ENCODE measurements around the gene RPLP2.

The RPLP2 gene

DNA sequence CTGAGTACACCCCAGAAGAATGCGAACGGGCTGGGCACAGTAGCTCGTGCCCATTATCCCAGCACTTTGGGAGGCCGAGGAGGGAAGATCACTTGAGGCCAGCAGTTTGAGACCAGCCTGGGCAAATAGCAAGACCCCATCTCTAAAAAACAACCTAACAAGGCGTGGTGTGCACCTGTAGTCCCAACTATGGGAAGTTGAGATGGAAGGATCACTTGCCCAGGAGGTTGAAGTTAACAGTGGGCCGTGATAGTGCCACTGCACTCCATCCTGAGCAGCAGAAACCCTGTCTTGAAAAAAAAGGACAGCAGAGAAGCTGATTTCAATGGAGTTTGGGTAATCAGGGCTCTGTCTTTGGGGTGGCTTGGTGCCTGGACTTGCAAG, 3.3 kb downstream of the RPLP2 start:
- Histone ChIP-seq H3K36me3 (replicated peaks) (peaks cover 40% of the 10 kb centered on the region), H3K27ac (no peak overlapping the region), H3K27me3 (replicated peaks) (no peaks in the 10 kb centered on the region), H3K4me3 (ENCODE audit: low read depth, low read length) (no peak overlapping the region)
- in situ Hi-C loops (cut with HindIII; ENCODE audit: low pct_ligation_motif_present, low sequenced_read_pairs) = no loop called here
- no peak for DNase-seq
- TF ChIP-seq, protein P1, sequence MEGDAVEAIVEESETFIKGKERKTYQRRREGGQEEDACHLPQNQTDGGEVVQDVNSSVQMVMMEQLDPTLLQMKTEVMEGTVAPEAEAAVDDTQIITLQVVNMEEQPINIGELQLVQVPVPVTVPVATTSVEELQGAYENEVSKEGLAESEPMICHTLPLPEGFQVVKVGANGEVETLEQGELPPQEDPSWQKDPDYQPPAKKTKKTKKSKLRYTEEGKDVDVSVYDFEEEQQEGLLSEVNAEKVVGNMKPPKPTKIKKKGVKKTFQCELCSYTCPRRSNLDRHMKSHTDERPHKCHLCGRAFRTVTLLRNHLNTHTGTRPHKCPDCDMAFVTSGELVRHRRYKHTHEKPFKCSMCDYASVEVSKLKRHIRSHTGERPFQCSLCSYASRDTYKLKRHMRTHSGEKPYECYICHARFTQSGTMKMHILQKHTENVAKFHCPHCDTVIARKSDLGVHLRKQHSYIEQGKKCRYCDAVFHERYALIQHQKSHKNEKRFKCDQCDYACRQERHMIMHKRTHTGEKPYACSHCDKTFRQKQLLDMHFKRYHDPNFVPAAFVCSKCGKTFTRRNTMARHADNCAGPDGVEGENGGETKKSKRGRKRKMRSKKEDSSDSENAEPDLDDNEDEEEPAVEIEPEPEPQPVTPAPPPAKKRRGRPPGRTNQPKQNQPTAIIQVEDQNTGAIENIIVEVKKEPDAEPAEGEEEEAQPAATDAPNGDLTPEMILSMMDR (IDR thresholded peaks at IDR 0.05; ENCODE audit: low read depth, low read length, missing control alignments) = no peak

DNA sequence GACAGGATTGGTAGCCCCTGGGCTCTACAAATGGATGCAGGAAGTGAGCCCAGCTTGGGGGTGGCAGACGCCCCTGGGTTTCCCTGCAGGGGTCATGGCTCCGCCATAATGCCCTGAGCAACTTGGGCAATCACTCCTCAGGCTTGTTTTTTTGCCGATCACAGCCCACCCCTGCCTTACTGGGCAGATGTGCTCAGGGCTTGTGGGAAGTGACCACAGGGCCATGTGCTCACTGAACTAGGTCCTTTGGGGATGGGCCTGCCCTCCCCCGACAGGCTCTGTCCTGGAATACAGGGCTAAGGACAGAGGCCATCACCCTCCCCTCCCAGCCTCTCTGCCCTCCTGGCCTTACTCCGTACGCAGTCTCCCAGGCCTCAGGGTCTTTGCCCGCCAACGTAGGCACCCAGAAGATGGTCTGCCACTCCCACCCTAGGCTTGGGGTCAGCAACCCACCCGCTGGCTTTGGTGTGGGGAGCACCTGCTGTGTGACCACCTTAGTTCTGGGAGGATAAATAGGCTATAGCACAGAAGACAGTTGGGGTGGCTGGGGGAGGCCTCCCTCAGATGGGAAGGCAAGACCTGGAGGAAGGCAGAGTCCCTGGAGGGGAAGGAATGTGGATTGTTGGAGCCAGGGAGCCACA, 3.8 kb downstream of the RPLP2 start:
- H3K27ac ChIP-seq = no peak overlapping the region
- peaks cover 40% of the 10 kb centered on the region for H3K36me3 ChIP-seq (replicated peaks)
- TF ChIP-seq, protein P1 (IDR thresholded peaks at IDR 0.05; ENCODE audit: low read depth, low read length, missing control alignments) = no peak

DNA sequence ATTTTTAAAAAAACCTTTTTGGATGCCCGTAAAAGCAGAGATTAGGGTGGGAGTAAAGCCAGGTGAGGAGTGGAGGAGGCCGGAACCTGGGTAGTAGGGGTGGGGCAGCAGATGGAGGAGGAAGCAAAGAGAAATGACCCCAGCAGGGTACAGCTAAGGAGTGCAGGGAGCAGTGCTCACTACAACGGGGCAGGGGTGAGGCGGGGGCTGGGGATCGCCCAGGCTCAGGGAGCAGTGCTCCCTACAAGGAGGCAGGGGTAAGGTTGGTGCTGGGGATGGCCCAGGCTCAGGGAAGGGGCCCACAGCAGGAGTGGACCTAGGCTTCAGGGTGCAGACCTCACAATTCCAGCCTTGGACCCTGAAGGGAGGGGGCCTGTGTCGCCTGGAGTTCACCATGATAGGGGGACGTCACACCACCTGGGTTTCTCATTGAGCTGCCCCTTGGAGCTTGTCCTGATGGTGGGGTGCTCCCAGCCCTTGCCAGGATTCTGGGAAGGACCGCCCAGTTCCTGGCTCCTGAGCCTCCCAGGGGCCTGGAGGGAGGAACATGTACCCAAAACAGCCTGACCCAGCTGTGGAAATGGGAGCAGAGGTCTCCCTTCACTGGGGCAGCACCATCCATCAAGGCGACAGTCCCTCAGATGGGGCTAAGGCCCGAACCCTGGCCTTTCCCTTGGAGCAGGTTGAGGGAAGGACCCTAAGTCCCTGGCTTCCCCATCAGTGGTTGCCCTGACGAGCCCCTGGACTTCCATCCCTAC, 6.1 kb downstream of the RPLP2 start:
- Histone ChIP-seq H3K4me3 (ENCODE audit: low read depth, low read length) (no peak overlapping the region), H3K36me3 (replicated peaks) (peaks cover 35% of the 10 kb centered on the region), H3K27ac (no peak overlapping the region), H3K27me3 (replicated peaks) (no peaks in the 10 kb centered on the region)
- no peak for DNase-seq
- TF ChIP-seq, protein P1 (IDR thresholded peaks at IDR 0.05; ENCODE audit: low read depth, low read length, missing control alignments) = no peak
- in situ Hi-C loops (cut with HindIII; ENCODE audit: low pct_ligation_motif_present, low sequenced_read_pairs) = no loop called here

More for the DNA sequence above, 3.8 kb downstream of the RPLP2 start:
- Histone ChIP-seq H3K27me3 (replicated peaks) (no peaks in the 10 kb centered on the region), H3K4me3 (ENCODE audit: low read depth, low read length) (no peak overlapping the region)
- in situ Hi-C loops (cut with HindIII; ENCODE audit: low pct_ligation_motif_present, low sequenced_read_pairs) = no loop called here
- no peak for DNase-seq

DNA sequence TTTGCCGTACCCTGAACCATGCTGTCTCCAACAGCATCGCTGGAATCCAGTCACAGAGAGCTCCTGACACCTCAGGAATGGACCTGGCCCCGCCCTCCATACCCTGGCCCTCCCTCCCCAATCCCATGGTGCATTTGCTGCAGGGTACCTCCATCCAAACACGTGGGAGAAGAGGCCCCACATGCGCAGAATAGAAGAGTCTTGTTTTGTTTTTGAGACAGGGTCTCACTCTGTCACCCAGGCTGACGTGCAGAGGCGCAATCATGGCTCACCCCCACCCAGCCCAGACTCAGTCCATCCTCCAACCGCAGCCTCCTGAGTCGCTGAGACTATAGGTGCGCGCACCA, 6.6 kb downstream of the RPLP2 start:
- H3K4me3 ChIP-seq (ENCODE audit: low read depth, low read length) = no peak overlapping the region
- in situ Hi-C loops (cut with HindIII; ENCODE audit: low pct_ligation_motif_present, low sequenced_read_pairs) = no loop called here
- TF ChIP-seq, protein P1 (IDR thresholded peaks at IDR 0.05; ENCODE audit: low read depth, low read length, missing control alignments) = no peak
- no peaks in the 10 kb centered on the region for H3K27me3 ChIP-seq (replicated peaks)
- no peak for DNase-seq
- H3K36me3 ChIP-seq (replicated peaks) = peaks cover 31% of the 10 kb centered on the region
- H3K27ac ChIP-seq = no peak overlapping the region

DNA sequence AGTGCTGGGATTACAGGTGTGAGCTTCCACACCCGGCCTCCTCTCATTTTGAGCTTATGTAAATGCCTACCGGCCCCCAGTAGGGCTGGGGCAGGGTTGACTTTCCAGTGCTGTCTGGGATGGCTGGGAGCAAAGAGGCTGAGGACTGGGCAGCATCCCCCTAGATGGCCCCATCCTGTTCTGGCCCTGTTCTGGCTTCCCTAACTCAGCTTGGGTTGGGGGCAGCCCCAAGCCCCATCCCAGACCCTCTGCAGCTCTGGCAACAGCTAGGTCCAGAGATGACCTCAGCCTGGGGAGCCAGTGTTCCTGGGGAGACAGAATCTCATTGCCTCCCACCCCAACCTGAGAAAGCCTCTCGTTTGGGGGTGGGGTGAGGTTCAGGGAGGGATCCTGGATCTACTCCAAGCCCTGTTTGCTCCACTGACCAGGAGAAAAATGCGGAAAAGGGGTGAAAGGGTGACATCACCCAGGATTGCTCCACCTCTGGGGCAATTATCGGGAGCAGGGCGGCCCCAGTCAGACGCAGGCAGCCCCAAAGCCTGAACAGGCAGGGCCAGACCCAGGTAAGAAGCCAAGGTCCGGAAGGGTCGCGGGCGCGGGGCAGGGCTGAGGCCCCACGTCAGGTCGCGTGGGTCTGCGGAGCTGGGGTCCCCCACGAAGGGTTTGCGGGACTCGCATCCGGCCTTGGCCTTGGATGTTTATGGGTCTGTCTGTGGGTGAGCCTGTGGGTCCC, 8.8 kb downstream of the RPLP2 start, which contains the start of gene PNPLA2:
PNPLA2 (plus strand) TSS at position 519 of the 733 bp plus-strand sequence. CDS start 805 bp downstream, outside the sequence.
- peak within 1 kb of the TSS; percentile 79 for H3K27ac ChIP-seq
- peaks cover 13% of the 10 kb centered on the region for H3K36me3 ChIP-seq (replicated peaks)

More for the DNA sequence above, 8.8 kb downstream of the RPLP2 start, which contains the start of gene PNPLA2:
- in situ Hi-C loops (cut with HindIII; ENCODE audit: low pct_ligation_motif_present, low sequenced_read_pairs) = no loop called here
- Histone ChIP-seq H3K4me3 (ENCODE audit: low read depth, low read length) (peak within 1 kb of the TSS; percentile 52), H3K27me3 (replicated peaks) (no peaks in the 10 kb centered on the region)
- TF ChIP-seq, protein P1 (IDR thresholded peaks at IDR 0.05; ENCODE audit: low read depth, low read length, missing control alignments) = no peak
- DNase-seq = no peak
